WTC11 (cell line): ENCODE data around the gene LEMD3. TPM values are rescaled to one million over a fixed set of nuclear protein-coding genes. Genes with fewer than 3 reads are reported as not detected.

ENCODE experiments used
- ATAC-seq: fragments of 200-7000 bp; cut with Tn5 transposase; 2 replicates; pipeline ENCODE4 v1.10.0; 2021; ENCODE audit warnings: mild to moderate bottlenecking, moderate library complexity
- CTCF ChIA-PET: fragments of 300-600 bp; sonication (Branson Sonifier 250); formaldehyde crosslinking; loops from one replicate; lab custom pipeline; 2021; ENCODE audit warnings: antibody characterized with exemption; lab: Charles Lee
- POLR2A ChIA-PET: fragments of 350-600 bp; sonication (Branson Sonifier 250); formaldehyde crosslinking; loops from one replicate; lab custom pipeline; 2021; ENCODE audit warnings: antibody characterized with exemption; lab: Charles Lee
- DNase-seq: peaks from one replicate; pipeline ENCODE4 v3.0.0; 2021; ENCODE audit warnings: low spot score
- H3K27ac Mint-ChIP-seq: 2 replicates; pipeline ENCODE4 v1.8.0; 2021; ENCODE audit warnings: mixed read lengths
- H3K27me3 Mint-ChIP-seq: 2 replicates; pipeline ENCODE4 v1.8.0; 2021; ENCODE audit warnings: low read depth, mild to moderate bottlenecking, moderate library complexity, mixed read lengths
- H3K36me3 Mint-ChIP-seq: 2 replicates; pipeline ENCODE4 v1.8.0; 2021; ENCODE audit warnings: mixed read lengths
- H3K4me1 Mint-ChIP-seq: 2 replicates; pipeline ENCODE4 v1.8.0; 2022; ENCODE audit warnings: mixed read lengths
- H3K4me3 Mint-ChIP-seq: 2 replicates; pipeline ENCODE4 v1.8.0; 2021; ENCODE audit warnings: mild to moderate bottlenecking, moderate library complexity, mixed read lengths
- H3K9me3 Mint-ChIP-seq: 2 replicates; pipeline ENCODE4 v1.8.0; 2021; ENCODE audit warnings: mixed read lengths
- FOXK1 ChIP-seq: sonication (generic); formaldehyde crosslinking; IDR thresholded peaks from 2 replicates; pipeline ENCODE4 v1.8.0; 2022; ENCODE audit warnings: mild to moderate bottlenecking, moderate library complexity, missing genetic modification reagents
- PRRX2 ChIP-seq: fragments of 250-450 bp; sonication (Bioruptor Pico); IDR thresholded peaks from 2 replicates; pipeline ENCODE4 v1.8.0; 2021; ENCODE audit warnings: mild to moderate bottlenecking
- SMAD3 ChIP-seq: sonication (generic); formaldehyde crosslinking; IDR thresholded peaks from 2 replicates; pipeline ENCODE4 v1.8.0; 2022; ENCODE audit warnings: missing genetic modification reagents, mild to moderate bottlenecking, borderline replicate concordance
- SP1 ChIP-seq: sonication (generic); formaldehyde crosslinking; conservative IDR thresholded peaks from 2 replicates; pipeline ENCODE4 v1.8.1; 2022; ENCODE audit warnings: missing genetic modification reagents
- TCF7 ChIP-seq: sonication (generic); formaldehyde crosslinking; IDR thresholded peaks from 2 replicates; pipeline ENCODE4 v1.8.0; 2022; ENCODE audit warnings: mild to moderate bottlenecking, low read depth, missing genetic modification reagents, moderate library complexity
- TP53 ChIP-seq: sonication (generic); formaldehyde crosslinking; IDR thresholded peaks from 2 replicates; pipeline ENCODE4 v1.8.1; 2023; ENCODE audit warnings: mild to moderate bottlenecking, missing genetic modification reagents
- ZNF219 ChIP-seq: sonication (generic); formaldehyde crosslinking; IDR thresholded peaks from 2 replicates; pipeline ENCODE4 v1.8.0; 2023; ENCODE audit warnings: missing genetic modification reagents, mild to moderate bottlenecking, borderline replicate concordance
- total RNA-seq: library from RNA; stranded (reverse); gene quantifications from 3 replicates; pipeline ENCODE4 v1.2.3, GENCODE V29; 2021
- TF ChIP-seq, protein P1 (sequence below): sonication (generic); formaldehyde crosslinking; IDR thresholded peaks from 2 replicates; pipeline ENCODE4 v1.8.1; 2023; ENCODE audit warnings: mild to moderate bottlenecking, missing genetic modification reagents, borderline replicate concordance
- TF ChIP-seq, protein P2 (sequence below): sonication (generic); formaldehyde crosslinking; IDR thresholded peaks from 2 replicates; pipeline ENCODE4 v1.8.1; 2022; ENCODE audit warnings: mild to moderate bottlenecking, missing genetic modification reagents, moderate library complexity, borderline replicate concordance
- TF ChIP-seq, protein P3 (sequence below): fragments of 250-450 bp; sonication (Bioruptor Pico); IDR thresholded peaks from 2 replicates; pipeline ENCODE4 v1.9.0; 2021; ENCODE audit warnings: mild to moderate bottlenecking
- TF ChIP-seq, protein P4 (sequence below): sonication (generic); formaldehyde crosslinking; IDR thresholded peaks from 2 replicates; pipeline ENCODE4 v1.8.1; 2022; ENCODE audit warnings: mild to moderate bottlenecking, moderate library complexity, missing genetic modification reagents
- TF ChIP-seq, protein P5 (sequence below): fragments of 250-450 bp; sonication (Bioruptor Pico); IDR thresholded peaks from 2 replicates; pipeline ENCODE4 v1.9.0; 2021; ENCODE audit warnings: moderate library complexity, mild to moderate bottlenecking, inconsistent platforms, borderline replicate concordance
- TF ChIP-seq, protein P6 (sequence below): fragments of 200-600 bp; IDR thresholded peaks from 2 replicates; pipeline ENCODE4 v1.8.0; 2022; ENCODE audit warnings: antibody characterized with exemption
- TF ChIP-seq, protein P7 (sequence below): sonication (generic); formaldehyde crosslinking; IDR thresholded peaks from 2 replicates; pipeline ENCODE4 v1.8.0; 2022; ENCODE audit warnings: mild to moderate bottlenecking, missing genetic modification reagents
- TF ChIP-seq, protein P8 (sequence below): fragments of 250-450 bp; sonication (Bioruptor Pico); IDR thresholded peaks from 2 replicates; pipeline ENCODE4 v1.9.0; 2021; ENCODE audit warnings: mild to moderate bottlenecking, borderline replicate concordance
- TF ChIP-seq, protein P9 (sequence below): sonication (generic); formaldehyde crosslinking; IDR thresholded peaks from 2 replicates; pipeline ENCODE4 v1.8.0; 2023; ENCODE audit warnings: missing genetic modification reagents

The LEMD3 gene
- total RNA-seq, 1 experiment from 2014 or later = 31.3 TPM

DNA sequence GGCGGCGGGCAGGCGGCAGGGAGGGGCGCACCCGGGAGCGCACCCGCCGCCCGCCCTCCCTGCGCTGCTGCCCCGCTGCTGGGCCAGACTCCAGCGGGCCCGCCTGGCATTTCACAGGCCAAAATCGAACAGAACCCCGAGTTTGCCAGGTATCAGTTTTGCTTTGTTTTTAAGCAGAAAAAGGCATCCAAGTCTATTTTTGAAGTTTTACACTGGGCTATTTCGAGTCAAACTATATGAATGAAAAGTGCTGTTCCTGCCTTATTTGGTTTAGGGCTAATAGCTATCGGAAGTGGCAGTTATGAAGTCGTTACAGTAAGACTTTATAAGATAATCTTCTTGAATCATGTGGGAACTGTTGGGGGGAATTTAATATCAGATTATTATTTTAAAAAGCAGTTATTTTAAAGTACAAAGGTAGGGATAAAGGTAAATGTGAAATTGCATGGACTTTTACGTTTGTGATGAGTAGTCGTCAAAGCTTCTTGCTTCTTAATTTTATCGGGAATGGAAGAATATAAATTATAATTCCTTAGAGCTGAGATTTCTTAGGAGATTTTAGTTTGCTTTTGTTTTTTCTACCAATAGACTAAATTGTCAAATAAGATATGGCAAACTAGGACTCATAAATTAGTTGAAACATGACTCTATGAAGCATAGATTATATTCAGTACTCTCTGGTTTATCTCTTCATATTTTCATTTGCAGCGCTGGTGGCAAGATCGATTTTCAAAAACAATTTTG lies 110.2 kb downstream of the LEMD3 start (continued):
- TF ChIP-seq, protein P1, sequence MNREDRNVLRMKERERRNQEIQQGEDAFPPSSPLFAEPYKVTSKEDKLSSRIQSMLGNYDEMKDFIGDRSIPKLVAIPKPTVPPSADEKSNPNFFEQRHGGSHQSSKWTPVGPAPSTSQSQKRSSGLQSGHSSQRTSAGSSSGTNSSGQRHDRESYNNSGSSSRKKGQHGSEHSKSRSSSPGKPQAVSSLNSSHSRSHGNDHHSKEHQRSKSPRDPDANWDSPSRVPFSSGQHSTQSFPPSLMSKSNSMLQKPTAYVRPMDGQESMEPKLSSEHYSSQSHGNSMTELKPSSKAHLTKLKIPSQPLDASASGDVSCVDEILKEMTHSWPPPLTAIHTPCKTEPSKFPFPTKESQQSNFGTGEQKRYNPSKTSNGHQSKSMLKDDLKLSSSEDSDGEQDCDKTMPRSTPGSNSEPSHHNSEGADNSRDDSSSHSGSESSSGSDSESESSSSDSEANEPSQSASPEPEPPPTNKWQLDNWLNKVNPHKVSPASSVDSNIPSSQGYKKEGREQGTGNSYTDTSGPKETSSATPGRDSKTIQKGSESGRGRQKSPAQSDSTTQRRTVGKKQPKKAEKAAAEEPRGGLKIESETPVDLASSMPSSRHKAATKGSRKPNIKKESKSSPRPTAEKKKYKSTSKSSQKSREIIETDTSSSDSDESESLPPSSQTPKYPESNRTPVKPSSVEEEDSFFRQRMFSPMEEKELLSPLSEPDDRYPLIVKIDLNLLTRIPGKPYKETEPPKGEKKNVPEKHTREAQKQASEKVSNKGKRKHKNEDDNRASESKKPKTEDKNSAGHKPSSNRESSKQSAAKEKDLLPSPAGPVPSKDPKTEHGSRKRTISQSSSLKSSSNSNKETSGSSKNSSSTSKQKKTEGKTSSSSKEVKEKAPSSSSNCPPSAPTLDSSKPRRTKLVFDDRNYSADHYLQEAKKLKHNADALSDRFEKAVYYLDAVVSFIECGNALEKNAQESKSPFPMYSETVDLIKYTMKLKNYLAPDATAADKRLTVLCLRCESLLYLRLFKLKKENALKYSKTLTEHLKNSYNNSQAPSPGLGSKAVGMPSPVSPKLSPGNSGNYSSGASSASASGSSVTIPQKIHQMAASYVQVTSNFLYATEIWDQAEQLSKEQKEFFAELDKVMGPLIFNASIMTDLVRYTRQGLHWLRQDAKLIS (CRISPR knock-in tag) = no peak
- TF ChIP-seq, protein P2, sequence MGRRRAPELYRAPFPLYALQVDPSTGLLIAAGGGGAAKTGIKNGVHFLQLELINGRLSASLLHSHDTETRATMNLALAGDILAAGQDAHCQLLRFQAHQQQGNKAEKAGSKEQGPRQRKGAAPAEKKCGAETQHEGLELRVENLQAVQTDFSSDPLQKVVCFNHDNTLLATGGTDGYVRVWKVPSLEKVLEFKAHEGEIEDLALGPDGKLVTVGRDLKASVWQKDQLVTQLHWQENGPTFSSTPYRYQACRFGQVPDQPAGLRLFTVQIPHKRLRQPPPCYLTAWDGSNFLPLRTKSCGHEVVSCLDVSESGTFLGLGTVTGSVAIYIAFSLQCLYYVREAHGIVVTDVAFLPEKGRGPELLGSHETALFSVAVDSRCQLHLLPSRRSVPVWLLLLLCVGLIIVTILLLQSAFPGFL = no peak
- no peak for TF ChIP-seq TCF7
- TF ChIP-seq, protein P3, sequence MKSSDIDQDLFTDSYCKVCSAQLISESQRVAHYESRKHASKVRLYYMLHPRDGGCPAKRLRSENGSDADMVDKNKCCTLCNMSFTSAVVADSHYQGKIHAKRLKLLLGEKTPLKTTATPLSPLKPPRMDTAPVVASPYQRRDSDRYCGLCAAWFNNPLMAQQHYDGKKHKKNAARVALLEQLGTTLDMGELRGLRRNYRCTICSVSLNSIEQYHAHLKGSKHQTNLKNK = no peak
- no peak for TF ChIP-seq ZNF219 (CRISPR knock-in tag)
- no peak; the same call in 1 of the 2 replicates for TF ChIP-seq FOXK1 (CRISPR knock-in tag)
- TF ChIP-seq, protein P4, sequence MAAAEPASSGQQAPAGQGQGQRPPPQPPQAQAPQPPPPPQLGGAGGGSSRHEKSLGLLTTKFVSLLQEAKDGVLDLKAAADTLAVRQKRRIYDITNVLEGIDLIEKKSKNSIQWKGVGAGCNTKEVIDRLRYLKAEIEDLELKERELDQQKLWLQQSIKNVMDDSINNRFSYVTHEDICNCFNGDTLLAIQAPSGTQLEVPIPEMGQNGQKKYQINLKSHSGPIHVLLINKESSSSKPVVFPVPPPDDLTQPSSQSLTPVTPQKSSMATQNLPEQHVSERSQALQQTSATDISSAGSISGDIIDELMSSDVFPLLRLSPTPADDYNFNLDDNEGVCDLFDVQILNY (CRISPR knock-in tag) = no peak
- TF ChIP-seq, protein P5, sequence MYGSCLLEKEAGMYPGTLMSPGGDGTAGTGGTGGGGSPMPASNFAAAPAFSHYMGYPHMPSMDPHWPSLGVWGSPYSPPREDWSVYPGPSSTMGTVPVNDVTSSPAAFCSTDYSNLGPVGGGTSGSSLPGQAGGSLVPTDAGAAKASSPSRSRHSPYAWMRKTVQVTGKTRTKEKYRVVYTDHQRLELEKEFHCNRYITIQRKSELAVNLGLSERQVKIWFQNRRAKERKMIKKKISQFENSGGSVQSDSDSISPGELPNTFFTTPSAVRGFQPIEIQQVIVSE (CRISPR knock-in tag) = no peak
- TF ChIP-seq, protein P6, sequence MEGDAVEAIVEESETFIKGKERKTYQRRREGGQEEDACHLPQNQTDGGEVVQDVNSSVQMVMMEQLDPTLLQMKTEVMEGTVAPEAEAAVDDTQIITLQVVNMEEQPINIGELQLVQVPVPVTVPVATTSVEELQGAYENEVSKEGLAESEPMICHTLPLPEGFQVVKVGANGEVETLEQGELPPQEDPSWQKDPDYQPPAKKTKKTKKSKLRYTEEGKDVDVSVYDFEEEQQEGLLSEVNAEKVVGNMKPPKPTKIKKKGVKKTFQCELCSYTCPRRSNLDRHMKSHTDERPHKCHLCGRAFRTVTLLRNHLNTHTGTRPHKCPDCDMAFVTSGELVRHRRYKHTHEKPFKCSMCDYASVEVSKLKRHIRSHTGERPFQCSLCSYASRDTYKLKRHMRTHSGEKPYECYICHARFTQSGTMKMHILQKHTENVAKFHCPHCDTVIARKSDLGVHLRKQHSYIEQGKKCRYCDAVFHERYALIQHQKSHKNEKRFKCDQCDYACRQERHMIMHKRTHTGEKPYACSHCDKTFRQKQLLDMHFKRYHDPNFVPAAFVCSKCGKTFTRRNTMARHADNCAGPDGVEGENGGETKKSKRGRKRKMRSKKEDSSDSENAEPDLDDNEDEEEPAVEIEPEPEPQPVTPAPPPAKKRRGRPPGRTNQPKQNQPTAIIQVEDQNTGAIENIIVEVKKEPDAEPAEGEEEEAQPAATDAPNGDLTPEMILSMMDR = no peak
- TF ChIP-seq, protein P7, sequence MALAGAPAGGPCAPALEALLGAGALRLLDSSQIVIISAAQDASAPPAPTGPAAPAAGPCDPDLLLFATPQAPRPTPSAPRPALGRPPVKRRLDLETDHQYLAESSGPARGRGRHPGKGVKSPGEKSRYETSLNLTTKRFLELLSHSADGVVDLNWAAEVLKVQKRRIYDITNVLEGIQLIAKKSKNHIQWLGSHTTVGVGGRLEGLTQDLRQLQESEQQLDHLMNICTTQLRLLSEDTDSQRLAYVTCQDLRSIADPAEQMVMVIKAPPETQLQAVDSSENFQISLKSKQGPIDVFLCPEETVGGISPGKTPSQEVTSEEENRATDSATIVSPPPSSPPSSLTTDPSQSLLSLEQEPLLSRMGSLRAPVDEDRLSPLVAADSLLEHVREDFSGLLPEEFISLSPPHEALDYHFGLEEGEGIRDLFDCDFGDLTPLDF (CRISPR knock-in tag) = no peak
- no peak for TF ChIP-seq TP53 (CRISPR knock-in tag)
- no peak for TF ChIP-seq SP1
- TF ChIP-seq SMAD3 = no peak

DNA sequence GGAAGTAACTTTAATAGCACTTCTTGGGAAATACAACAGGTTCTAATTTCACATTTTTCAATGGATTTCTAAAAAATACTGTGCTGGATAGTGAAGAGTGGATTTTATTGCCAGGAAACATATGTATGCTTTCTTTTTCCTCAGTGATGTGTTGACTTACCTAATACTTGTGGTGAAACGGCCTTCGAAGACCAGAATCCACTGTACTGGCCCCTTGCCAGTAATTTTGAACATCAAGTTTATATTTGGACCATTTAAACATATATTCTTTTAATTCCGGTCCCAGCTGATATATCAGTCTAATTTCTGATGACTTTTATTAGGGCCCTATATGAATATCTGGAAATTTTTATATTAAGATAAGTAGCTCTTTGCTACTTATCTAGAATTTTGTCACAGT lies 110.9 kb downstream of the LEMD3 start:
- DNase-seq (no peak), ATAC-seq (no peak)
- no peak overlapping the region for H3K4me3 Mint-ChIP-seq
- no peaks in the 10 kb centered on the region for H3K9me3 Mint-ChIP-seq
- POLR2A ChIA-PET = no interaction called here
- peaks cover 47% of the 10 kb centered on the region for H3K27me3 Mint-ChIP-seq
- H3K4me1 Mint-ChIP-seq = peaks cover 18% of the 10 kb centered on the region
- H3K36me3 Mint-ChIP-seq = no peaks in the 10 kb centered on the region
- H3K27ac Mint-ChIP-seq = no peak overlapping the region
- CTCF ChIA-PET = no interaction called here
- TF ChIP-seq, protein P8, sequence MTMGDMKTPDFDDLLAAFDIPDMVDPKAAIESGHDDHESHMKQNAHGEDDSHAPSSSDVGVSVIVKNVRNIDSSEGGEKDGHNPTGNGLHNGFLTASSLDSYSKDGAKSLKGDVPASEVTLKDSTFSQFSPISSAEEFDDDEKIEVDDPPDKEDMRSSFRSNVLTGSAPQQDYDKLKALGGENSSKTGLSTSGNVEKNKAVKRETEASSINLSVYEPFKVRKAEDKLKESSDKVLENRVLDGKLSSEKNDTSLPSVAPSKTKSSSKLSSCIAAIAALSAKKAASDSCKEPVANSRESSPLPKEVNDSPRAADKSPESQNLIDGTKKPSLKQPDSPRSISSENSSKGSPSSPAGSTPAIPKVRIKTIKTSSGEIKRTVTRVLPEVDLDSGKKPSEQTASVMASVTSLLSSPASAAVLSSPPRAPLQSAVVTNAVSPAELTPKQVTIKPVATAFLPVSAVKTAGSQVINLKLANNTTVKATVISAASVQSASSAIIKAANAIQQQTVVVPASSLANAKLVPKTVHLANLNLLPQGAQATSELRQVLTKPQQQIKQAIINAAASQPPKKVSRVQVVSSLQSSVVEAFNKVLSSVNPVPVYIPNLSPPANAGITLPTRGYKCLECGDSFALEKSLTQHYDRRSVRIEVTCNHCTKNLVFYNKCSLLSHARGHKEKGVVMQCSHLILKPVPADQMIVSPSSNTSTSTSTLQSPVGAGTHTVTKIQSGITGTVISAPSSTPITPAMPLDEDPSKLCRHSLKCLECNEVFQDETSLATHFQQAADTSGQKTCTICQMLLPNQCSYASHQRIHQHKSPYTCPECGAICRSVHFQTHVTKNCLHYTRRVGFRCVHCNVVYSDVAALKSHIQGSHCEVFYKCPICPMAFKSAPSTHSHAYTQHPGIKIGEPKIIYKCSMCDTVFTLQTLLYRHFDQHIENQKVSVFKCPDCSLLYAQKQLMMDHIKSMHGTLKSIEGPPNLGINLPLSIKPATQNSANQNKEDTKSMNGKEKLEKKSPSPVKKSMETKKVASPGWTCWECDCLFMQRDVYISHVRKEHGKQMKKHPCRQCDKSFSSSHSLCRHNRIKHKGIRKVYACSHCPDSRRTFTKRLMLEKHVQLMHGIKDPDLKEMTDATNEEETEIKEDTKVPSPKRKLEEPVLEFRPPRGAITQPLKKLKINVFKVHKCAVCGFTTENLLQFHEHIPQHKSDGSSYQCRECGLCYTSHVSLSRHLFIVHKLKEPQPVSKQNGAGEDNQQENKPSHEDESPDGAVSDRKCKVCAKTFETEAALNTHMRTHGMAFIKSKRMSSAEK (CRISPR knock-in tag) = no peak
- TF ChIP-seq, protein P9, sequence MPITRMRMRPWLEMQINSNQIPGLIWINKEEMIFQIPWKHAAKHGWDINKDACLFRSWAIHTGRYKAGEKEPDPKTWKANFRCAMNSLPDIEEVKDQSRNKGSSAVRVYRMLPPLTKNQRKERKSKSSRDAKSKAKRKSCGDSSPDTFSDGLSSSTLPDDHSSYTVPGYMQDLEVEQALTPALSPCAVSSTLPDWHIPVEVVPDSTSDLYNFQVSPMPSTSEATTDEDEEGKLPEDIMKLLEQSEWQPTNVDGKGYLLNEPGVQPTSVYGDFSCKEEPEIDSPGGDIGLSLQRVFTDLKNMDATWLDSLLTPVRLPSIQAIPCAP = no peak
- no peak for TF ChIP-seq PRRX2
- TF ChIP-seq TCF7 = no peak
